Activated CD8-positive, alpha-beta memory T cell treated with anti-CD3 and anti-CD28 coated beads for 36 hours (primary cell): ENCODE data around the gene CADM2. TPM values are rescaled to one million over a fixed set of nuclear protein-coding genes. Genes with fewer than 3 reads are reported as not detected.

Source experiments
- CTCF ChIA-PET: fragments of 350-600 bp; sonication (Branson Sonifier 250); formaldehyde crosslinking; loops from one replicate; lab custom pipeline; 2021; ENCODE audit warnings: antibody characterized with exemption; lab: Charles Lee
- POLR2A ChIA-PET: fragments of 350-600 bp; sonication (Branson Sonifier 250); formaldehyde crosslinking; loops from one replicate; lab custom pipeline; 2021; ENCODE audit warnings: antibody characterized with exemption; lab: Charles Lee
- total RNA-seq, 2 experiments: library from RNA; stranded (reverse); gene quantifications; one replicate each; pipeline ENCODE4 v1.2.3, GENCODE V29; 2021

Gene CADM2
- total RNA-seq, 2 experiments from 2014 or later: 0.25 to 0.53 TPM

GRCh38 chr3:85270488-85270887, 311.7 kb downstream of the CADM2 start:
- CTCF ChIA-PET: no interaction called here
- POLR2A ChIA-PET: no interaction called here

- ChIA-PET POLR2A (no interaction called here), CTCF (no interaction called here)
These were observed 313.1 kb downstream of the CADM2 start for GRCh38 chr3:85271911-85272310.

- POLR2A ChIA-PET: no interaction called here
These were observed 329.5 kb downstream of the CADM2 start for GRCh38 chr3:85288257-85288656.

GRCh38 chr3:85297291-85297690, 338.5 kb downstream of the CADM2 start:
- ChIA-PET CTCF (no interaction called here), POLR2A (no interaction called here)

More at GRCh38 chr3:85288257-85288656, 329.5 kb downstream of the CADM2 start:
- CTCF ChIA-PET: no interaction called here

- ChIA-PET CTCF (no interaction called here), POLR2A (no interaction called here)
These were observed 339.2 kb downstream of the CADM2 start for GRCh38 chr3:85298032-85298431.

DNA sequence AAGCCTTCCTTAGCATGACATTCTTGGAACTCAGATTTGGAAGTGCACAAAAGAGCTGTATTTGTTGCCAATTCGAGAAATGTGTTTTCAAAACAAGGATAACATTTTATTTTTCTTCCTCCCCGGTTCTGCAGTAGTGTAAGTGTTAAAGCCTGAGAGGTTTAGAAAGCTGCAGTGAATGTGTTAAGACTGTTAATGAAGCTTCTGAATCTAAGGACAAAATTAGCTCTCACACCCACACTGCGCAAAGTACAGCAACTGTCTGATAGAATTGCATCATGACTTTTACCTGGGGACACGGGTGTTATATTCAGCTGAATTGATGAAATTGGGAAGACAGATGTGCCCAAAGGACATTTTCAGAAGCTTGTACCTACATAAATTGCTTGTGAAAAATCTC, 344.4 kb downstream of the CADM2 start:
- CTCF ChIA-PET: no interaction called here
- POLR2A ChIA-PET: no interaction called here

GRCh38 chr3:85304360-85304964, 345.7 kb downstream of the CADM2 start:
- POLR2A ChIA-PET: no interaction called here
- CTCF ChIA-PET: no interaction called here

GRCh38 chr3:85312331-85312730, 353.5 kb downstream of the CADM2 start:
- ChIA-PET POLR2A (no interaction called here), CTCF (no interaction called here)

DNA sequence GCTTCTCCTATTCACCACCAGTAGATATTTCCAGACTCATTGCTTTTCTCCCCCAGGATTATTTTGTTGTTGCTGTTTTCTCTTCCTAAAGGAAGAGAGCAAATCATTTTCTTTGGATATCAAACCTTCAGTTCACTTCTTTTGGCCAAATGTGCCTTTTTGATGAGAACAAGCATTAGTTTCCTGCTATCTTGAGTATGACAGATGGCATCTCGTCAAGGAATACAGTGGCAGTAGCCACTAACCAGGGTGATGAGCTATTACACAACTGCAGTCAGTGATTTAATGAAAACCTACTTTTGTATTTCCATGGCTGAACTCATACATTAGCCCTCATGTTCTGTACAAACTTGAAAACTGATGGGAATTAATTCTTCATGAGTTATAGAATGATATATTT, 354.6 kb downstream of the CADM2 start:
- POLR2A ChIA-PET: no interaction called here
- CTCF ChIA-PET: no interaction called here

- ChIA-PET CTCF (interaction anchor here (0.7 kb wide), 1 partner anchor 84 kb away, joined by 3 read pairs; no protein-coding TSS in a partner anchor), POLR2A (no interaction called here)
These were observed 357.5 kb downstream of the CADM2 start for GRCh38 chr3:85316252-85316651.

- CTCF ChIA-PET: no interaction called here
These were observed 363.1 kb downstream of the CADM2 start for GRCh38 chr3:85321892-85322291.

DNA sequence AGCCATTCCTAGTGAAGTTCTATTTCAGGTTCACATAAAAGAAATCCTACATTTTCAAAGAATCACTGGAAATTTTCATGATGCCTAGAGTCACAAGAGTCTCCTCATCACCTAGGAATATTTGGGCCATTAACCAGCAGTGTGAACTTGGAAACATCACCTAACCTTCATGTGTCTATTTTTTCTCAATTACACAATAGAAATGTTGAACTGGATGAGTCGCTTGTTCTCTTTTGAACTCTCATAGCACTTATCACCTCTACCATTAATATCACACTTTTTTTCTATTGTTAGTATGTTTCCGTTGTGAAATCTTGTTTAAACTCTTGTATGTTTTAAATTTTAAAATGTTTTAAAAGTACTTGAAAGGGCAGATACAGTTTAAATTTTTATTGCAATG, 371.3 kb downstream of the CADM2 start:
- CTCF ChIA-PET: no interaction called here
- POLR2A ChIA-PET: no interaction called here

More at GRCh38 chr3:85321892-85322291, 363.1 kb downstream of the CADM2 start:
- POLR2A ChIA-PET: no interaction called here

GRCh38 chr3:85337895-85338294, 379.1 kb downstream of the CADM2 start:
- CTCF ChIA-PET: no interaction called here
- POLR2A ChIA-PET: no interaction called here

DNA sequence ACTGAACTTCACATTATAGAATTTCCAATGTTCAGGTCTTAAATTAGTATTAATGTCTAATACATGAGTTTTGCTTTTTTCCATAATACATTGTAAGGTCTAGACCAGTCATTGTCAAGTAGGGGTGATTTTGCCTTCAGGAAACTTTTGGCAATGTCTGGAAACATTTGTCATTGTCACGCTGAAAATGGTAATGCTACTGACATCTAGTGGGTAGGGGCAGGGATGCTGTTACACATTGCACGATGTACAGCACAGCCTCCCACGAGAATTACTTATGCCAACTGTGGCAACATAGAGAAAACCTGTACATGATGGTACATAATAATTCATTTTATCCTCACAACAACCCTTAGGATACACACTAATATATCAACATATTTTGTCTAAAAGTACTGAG, 384.1 kb downstream of the CADM2 start:
- CTCF ChIA-PET: no interaction called here
- POLR2A ChIA-PET: no interaction called here

DNA sequence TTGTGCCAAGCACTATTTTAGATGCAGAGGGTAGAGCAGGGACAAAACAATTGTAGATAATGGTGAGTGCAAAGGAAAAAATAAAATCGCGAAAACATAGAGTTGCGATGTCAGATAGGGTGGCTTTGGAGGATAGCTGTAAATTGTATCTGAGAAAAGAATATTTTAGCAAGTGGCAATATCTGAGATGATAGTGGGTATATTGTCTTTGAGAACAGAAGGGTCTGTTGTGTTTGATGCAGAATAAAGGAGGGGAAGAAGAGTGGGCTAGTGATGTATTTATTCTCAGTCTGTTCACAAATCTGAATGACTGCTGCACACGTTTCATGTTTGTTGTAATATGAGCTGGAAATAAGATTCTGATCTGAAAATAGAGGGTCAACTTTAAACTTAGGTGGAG, 396.8 kb downstream of the CADM2 start:
- POLR2A ChIA-PET: no interaction called here
- CTCF ChIA-PET: no interaction called here

GRCh38 chr3:85360742-85361387, 402.1 kb downstream of the CADM2 start:
- ChIA-PET CTCF (no interaction called here), POLR2A (no interaction called here)

- POLR2A ChIA-PET: no interaction called here
- CTCF ChIA-PET: no interaction called here
These were observed 405.6 kb downstream of the CADM2 start for GRCh38 chr3:85364296-85364909.

DNA sequence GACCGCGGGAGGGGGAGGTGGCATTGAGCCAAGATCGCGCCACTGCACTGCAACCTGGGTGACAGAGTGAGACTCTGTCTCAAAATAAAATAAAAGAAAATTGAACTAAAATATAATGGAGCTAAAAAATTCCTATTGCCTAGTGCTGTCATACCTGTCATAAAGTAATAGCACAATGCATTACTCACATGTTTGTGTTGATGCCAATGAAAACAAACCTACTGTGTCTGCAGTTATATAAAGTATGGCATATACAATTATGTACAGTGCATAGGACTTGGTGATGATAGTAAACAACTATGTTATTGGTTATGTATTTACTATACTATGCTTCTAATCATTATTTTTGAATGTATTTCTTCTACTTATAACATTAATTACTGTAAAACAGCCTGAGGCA, 411.6 kb downstream of the CADM2 start:
- CTCF ChIA-PET: no interaction called here

GRCh38 chr3:85376131-85376530, 417.3 kb downstream of the CADM2 start:
- CTCF ChIA-PET: no interaction called here

More for the DNA sequence above, 411.6 kb downstream of the CADM2 start:
- POLR2A ChIA-PET: no interaction called here

GRCh38 chr3:85377115-85377514, 418.3 kb downstream of the CADM2 start:
- CTCF ChIA-PET: no interaction called here
- POLR2A ChIA-PET: no interaction called here

More at GRCh38 chr3:85376131-85376530, 417.3 kb downstream of the CADM2 start:
- POLR2A ChIA-PET: no interaction called here

GRCh38 chr3:85384372-85384771, 425.6 kb downstream of the CADM2 start:
- ChIA-PET POLR2A (no interaction called here), CTCF (no interaction called here)
